ENCODE results near the gene HRH2.

HRH2 gene

GRCh38 chr5:175678074-175678473, 20.2 kb downstream of the HRH2 start:
- no peak for DNase-seq

DNA sequence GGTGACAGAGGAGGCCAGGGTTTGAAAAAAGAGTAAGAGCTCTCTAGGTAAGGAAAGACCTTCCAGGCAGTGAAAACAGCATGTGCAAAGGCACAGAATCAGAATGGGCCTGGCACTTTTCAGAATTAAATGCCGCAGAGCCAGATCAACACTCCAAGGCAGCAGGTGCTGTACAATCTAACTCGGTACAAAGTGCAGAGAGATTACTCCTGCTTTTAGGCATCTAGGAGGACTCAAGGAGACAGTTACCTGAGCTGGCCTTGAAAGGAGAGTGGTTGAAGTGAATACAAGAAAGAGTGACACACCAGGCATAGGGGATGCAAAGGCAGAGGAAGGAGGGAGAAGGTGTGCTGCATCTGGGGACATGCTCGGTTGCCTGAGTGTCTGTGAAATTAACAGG, 21.5 kb downstream of the HRH2 start:
- no peak for DNase-seq

DNA sequence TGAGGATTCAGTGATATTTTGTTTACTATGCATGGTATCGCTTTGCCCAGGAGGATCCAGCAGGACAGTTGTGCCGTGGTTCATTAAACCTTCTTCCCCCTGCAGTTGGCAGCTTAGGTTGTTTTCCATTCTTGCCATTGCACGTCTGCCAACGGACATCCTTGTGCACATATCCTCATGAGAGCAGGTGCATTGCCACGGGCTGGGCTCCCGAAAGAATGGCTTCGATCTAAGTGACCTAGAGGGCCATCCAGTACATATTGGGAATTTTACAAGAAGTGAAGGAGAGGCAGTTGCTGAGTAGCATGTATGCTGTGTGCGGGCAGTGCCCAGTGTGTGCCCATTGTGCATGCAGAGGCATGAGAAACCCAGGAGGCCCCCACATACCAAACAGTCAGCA, 22.1 kb downstream of the HRH2 start:
- DNase-seq, result no peak

- no peak for DNase-seq
These were observed 22.6 kb downstream of the HRH2 start for GRCh38 chr5:175680463-175680862.

- DNase-seq, result peak in 1 of 2 experiments; percentile 49
These were observed 23.4 kb downstream of the HRH2 start for GRCh38 chr5:175681045-175681967.

GRCh38 chr5:175681968-175682340, 24.1 kb downstream of the HRH2 start:
- no peak for DNase-seq

GRCh38 chr5:175682664-175683063, 24.8 kb downstream of the HRH2 start:
- no peak for DNase-seq

DNA sequence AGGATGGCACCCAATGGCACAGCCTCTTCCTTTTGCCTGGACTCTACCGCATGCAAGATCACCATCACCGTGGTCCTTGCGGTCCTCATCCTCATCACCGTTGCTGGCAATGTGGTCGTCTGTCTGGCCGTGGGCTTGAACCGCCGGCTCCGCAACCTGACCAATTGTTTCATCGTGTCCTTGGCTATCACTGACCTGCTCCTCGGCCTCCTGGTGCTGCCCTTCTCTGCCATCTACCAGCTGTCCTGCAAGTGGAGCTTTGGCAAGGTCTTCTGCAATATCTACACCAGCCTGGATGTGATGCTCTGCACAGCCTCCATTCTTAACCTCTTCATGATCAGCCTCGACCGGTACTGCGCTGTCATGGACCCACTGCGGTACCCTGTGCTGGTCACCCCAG, 25.4 kb downstream of the HRH2 start:
- no peak for DNase-seq

DNA sequence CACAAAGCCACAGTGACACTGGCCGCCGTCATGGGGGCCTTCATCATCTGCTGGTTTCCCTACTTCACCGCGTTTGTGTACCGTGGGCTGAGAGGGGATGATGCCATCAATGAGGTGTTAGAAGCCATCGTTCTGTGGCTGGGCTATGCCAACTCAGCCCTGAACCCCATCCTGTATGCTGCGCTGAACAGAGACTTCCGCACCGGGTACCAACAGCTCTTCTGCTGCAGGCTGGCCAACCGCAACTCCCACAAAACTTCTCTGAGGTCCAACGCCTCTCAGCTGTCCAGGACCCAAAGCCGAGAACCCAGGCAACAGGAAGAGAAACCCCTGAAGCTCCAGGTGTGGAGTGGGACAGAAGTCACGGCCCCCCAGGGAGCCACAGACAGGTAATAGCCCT, 26.1 kb downstream of the HRH2 start:
- no peak for DNase-seq

DNA sequence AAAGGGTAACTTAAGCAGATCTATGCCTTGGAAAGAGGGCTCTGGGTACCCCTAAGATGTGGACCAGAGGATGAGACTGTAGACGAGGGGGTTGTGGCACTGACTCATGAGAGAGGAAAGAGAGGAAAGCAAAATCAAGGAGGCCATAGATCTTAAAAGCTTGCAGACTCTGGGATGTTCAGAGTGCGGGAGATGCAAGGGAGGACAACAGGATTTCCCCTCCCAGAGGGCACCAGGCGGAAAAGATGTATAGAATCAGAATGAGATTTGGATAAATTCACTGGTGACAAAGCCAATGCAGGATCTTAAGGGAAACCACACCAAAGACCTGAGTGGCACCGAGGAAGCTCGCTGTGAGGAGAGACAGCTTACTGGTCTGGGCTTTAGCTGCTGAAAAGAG, 27.1 kb downstream of the HRH2 start:
- no peak for DNase-seq

- no peak for DNase-seq
These were observed 28.0 kb downstream of the HRH2 start for GRCh38 chr5:175685701-175686350.

GRCh38 chr5:175686396-175686795, 28.5 kb downstream of the HRH2 start:
- no peak for DNase-seq

DNA sequence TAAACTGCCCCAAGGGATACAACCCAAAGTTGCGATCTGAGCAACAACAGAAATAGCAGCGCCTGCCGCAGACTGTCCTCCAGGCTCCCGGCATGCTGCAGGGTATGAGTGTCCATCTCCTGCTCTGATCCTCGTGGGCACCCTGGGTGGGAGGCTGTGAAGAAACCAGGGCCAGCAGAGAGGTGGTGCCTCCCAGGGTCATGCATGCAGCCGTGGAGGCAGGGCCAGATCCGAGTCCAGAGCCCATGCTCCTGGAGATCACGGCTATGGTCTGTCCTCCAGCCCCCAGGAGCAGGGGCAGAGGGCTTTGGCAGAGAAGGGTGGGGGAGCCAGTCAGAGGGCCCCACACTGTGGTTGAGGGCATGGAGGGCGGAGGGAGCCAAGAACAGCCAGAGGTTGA, 29.0 kb downstream of the HRH2 start:
- DNase-seq, result no peak

DNA sequence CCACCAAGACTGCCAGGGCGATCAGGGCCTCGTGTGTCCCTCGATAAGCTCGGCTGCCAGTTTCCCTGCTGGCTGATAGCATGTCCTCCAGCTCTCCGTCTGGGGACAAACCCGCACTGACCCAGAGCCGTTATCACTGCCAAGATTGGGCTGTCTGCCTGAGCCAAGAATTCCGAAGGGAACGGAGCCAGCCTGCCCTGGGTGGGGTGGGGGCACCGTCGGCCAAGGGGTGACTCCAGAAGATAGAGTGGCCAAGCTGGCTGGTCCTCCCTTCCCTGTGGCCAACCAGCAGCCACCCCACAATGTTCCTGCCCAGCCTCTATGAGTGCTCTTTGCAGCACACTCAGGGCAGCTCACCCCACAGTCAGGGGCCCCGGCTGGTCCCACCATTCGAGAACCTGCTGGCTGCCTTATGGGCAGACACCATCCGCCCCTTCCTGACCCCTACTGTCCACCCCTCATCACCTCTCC, 29.4 kb downstream of the HRH2 start:
- no peak for DNase-seq

GRCh38 chr5:175688352-175689146, 30.7 kb downstream of the HRH2 start:
- DNase-seq, result no peak

DNA sequence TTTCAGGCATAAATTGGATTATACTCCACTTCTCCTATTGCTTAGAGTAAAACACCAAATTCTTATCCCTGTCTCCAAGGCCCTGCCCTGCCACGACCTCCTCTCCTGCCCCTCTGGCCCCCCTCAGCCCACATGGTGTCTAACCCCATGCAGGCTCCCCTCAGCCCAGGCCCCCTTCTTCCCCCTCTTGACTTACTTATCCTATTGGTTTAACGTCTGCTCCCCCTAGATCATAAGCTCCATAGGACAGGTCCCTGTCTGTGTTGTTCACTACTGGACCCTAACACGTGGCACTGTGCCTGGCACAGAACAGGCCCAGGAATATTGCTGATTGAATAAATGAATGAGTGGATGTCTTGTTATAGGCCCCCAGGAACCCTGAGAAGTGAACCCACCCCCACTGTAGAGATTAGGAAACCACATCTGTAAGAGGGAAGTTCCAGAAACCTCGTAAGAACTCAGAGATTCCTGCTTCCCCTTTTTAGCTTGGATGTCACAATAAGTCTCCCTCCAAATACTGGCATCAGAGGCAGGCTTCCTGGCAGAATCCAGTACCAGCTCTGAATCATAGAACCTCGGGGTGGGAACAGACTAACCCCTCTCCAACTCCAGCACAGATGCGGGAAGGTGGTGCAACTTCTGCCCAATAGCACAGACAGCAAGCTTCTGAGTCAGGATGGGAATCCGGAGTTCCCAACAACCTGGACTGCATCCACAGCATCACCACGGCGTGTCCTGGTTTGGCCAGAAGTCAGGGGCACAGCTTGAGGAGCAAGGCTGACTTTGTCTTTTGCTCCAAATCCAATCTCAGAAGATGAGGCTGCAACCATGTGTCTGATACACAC, 31.5 kb downstream of the HRH2 start:
- DNase-seq, result peak in 1 of 2 experiments; percentile 8

- peak in 1 of 2 experiments; percentile 55 for DNase-seq
These were observed 32.2 kb downstream of the HRH2 start for GRCh38 chr5:175690025-175690424.

DNA sequence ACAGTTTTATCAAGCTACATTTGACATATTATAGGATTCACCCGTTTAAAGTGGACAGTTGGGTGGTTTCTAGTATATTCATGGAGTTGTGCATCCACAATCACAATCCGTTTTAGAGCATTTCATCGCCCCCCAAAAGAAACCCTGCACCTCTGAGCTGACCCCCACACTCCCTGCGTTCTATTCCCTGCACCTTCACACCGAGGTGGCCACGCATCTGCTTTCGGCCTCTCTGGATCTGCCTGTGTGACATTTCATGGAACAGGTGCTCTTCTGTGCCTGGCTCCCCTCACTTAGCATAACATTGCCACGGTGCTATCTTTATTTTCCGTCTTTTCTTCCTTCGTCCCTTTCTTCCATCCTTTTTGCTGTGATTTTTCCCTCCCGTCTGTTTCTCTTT, 32.7 kb downstream of the HRH2 start:
- DNase-seq, result no peak

DNA sequence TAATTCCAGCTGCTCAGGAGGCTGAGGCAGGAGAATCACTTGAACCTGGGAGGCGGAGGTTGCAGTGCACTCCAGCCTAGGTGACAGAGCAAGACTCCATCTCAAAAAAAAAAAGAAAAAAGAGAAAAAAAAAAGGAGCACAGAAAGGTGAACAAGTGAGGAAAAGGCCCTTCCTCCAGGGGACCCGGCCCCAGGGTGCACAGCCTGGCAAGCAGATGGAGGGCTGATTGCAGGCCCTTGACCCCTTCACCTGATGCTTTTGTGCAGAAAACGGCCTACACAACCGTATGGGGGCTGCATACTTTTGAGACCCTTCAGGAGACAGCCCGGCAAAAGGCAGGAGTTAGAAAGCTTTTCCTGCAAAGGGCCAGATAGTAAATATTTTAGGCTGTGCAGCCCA, 33.9 kb downstream of the HRH2 start:
- DNase-seq, result peak; percentile 25 to 56

DNA sequence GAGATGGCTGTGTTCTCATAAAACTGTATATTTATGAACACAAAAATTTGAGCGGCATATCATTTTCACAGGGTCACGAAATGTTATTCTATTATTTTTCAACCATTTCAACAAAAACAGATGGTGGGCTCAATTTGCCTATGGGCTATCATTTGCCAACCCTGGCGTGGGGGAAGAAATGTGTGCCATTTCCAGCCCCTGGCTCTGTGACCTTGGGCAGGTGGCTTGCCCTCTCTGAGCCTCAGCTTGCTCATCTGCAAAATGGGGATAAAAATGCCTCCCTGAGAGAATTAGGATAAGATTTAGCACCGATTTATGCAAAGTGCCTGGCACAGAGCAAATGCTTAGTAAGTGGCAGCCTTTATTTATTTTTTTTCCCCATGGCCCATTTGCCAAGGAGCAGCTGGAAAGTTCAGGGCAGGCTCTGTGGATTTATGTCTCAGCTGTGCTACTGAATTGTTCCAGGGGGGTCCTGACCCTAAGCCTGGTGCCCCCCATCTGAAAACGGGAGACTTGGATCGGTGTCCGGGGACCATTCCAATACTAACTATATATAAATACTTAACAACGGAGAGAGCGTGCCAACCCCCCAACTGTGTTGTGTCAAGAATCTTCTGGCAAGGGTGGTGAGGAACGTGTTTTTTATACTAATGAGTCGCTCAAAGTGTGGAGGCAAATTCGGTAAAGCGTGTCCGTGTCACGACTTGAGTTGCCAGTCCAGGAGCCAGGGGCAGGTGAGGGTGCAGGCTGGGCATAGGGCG, 34.5 kb downstream of the HRH2 start:
- DNase-seq, result no peak

DNA sequence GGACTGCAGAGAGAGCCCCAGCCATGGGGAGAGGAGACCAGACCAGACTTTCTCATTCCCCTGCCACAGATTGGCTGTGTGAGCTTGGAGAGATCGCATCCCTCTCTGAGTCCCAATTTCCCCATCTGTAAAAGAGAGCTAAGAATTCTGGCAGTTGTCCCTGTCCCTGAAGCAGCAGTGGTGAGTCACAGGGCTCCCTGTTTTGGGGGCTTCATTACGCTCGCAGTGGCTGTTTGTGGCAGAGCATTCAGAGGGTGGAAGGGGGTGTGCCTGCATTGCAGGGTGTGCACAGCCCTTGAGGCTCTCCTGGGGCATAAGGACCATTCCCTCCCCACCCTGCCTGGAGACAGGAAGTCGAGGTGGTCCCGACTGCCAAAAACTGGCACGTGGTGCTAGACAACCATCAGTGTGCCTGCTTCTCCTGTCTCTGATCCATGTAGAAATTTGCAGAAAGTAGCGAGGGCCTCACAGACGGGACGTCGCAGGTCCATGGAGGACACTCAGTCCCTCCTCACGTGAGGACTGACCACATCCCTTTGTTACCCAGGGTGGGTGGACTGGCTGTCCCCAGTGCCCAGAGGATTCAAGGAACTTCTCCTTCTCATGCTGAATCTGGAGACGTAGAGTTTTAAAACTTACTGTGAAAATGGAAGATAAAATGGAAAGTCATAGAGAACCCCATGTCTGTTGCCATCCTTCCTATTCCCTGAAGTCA, 35.3 kb downstream of the HRH2 start:
- DNase-seq, result no peak
